Neural progenitor cell (in vitro differentiated cells): ENCODE data around the gene AJAP1.

Source experiments
- CTCF ChIP-seq: fragments of 200-600 bp; sonication (generic); IDR thresholded peaks from 2 replicates; pipeline ENCODE4 v1.5.1; 2017; ENCODE audit warnings: antibody characterized with exemption, mild to moderate bottlenecking
- EZH2 ChIP-seq: fragments of 200-600 bp; sonication (generic); IDR thresholded peaks from 2 replicates; pipeline ENCODE4 v1.6.1; 2017; ENCODE audit warnings: antibody characterized with exemption, mild to moderate bottlenecking, moderate library complexity

GRCh38 chr1:4838231-4838630, 183.8 kb downstream of the AJAP1 start:
- TF ChIP-seq CTCF (no peak), EZH2 (no peak)
